Body of pancreas (tissue), 4 donors: ENCODE results near the gene CD81.

Source experiments
- CTCF ChIP-seq, 7 experiments: fragments of 450-650 bp in 4 of 7; fragments of 200-600 bp in 3 of 7; sonication (generic) in 3 of 7; IDR thresholded peaks; one replicate each; pipeline ENCODE4 v1.5.1; 2016 to 2019; ENCODE audit warnings: antibody characterized with exemption in 7 of 7
- POLR2A ChIP-seq, 3 donors: fragments of 450-650 bp; IDR thresholded peaks; one replicate each; pipeline ENCODE4 v1.6.1; 2016; ENCODE audit warnings: antibody characterized with exemption in 3 of 3, mild to moderate bottlenecking in 2 of 3

GRCh38 chr11:2376751-2377451, at the start of gene CD81:
- TF ChIP-seq CTCF (IDR thresholded peaks at IDR 0.05) (no peak), POLR2A (IDR thresholded peaks at IDR 0.05) (no peak)
